GM21447 (cell line): ENCODE results near the gene FAM153A.
"Not testable (repeated sequence)": the region's sequence is repeated elsewhere in the genome, so short reads cannot be mapped to it uniquely, and the experiment has no call there.

ENCODE experiments used
- ATAC-seq: cut with Tn5 transposase; IDR thresholded peaks from one replicate; pipeline ENCODE4 v1.9.1; 2021; ENCODE audit not compliant: unreplicated experiment

The FAM153A gene

GRCh38 chr5:177782792-177783633, at the start of gene FAM153A:
Gene FAM153A (minus strand): TSS chr5:177782899.
- ATAC-seq = not testable (repeated sequence)

GRCh38 chr5:177832287-177832686, 49.6 kb upstream of the FAM153A start:
- not testable (repeated sequence) for ATAC-seq

GRCh38 chr5:177826073-177826472, 43.4 kb upstream of the FAM153A start:
- not testable (repeated sequence) for ATAC-seq

GRCh38 chr5:177824776-177825175, 42.1 kb upstream of the FAM153A start:
- ATAC-seq = not testable (repeated sequence)

- ATAC-seq = not testable (repeated sequence)
Measured at GRCh38 chr5:177822489-177822888, 39.8 kb upstream of the FAM153A start.

GRCh38 chr5:177819664-177820063, 37.0 kb upstream of the FAM153A start:
- ATAC-seq = not testable (repeated sequence)

GRCh38 chr5:177812814-177813425, 30.2 kb upstream of the FAM153A start:
- ATAC-seq = not testable (repeated sequence)

- ATAC-seq = not testable (repeated sequence)
Measured at GRCh38 chr5:177812160-177812743, 29.6 kb upstream of the FAM153A start.

GRCh38 chr5:177809209-177809913, 26.7 kb upstream of the FAM153A start:
- not testable (repeated sequence) for ATAC-seq

GRCh38 chr5:177808420-177808819, 25.7 kb upstream of the FAM153A start:
- ATAC-seq = not testable (repeated sequence)

- not testable (repeated sequence) for ATAC-seq
Measured at GRCh38 chr5:177807265-177807664, 24.6 kb upstream of the FAM153A start.

- not testable (repeated sequence) for ATAC-seq
Measured at GRCh38 chr5:177801427-177801826, 18.7 kb upstream of the FAM153A start.

- ATAC-seq = not testable (repeated sequence)
Measured at GRCh38 chr5:177798237-177798840, 15.6 kb upstream of the FAM153A start.

GRCh38 chr5:177793272-177793671, 10.6 kb upstream of the FAM153A start:
- not testable (repeated sequence) for ATAC-seq

- not testable (repeated sequence) for ATAC-seq
Measured at GRCh38 chr5:177791649-177792048, 8.9 kb upstream of the FAM153A start.

GRCh38 chr5:177782169-177782568, 530 bp downstream of the FAM153A start:
- not testable (repeated sequence) for ATAC-seq

- not testable (repeated sequence) for ATAC-seq
Measured at GRCh38 chr5:177771206-177771605, 11.5 kb downstream of the FAM153A start.

- not testable (repeated sequence) for ATAC-seq
Measured at GRCh38 chr5:177770646-177771045, 12.1 kb downstream of the FAM153A start.

GRCh38 chr5:177763737-177764508, 18.8 kb downstream of the FAM153A start:
- ATAC-seq = not testable (repeated sequence)

GRCh38 chr5:177760954-177761353, 21.7 kb downstream of the FAM153A start:
- not testable (repeated sequence) for ATAC-seq
